GM19240 (cell line): ENCODE measurements around the gene IL18R1.

Experiments used
- DNase-seq: peaks from one replicate; pipeline ENCODE4 v3.0.0; 2011; ENCODE audit warnings: low spot score; ENCODE audit not compliant: insufficient read length

The IL18R1 gene

DNA sequence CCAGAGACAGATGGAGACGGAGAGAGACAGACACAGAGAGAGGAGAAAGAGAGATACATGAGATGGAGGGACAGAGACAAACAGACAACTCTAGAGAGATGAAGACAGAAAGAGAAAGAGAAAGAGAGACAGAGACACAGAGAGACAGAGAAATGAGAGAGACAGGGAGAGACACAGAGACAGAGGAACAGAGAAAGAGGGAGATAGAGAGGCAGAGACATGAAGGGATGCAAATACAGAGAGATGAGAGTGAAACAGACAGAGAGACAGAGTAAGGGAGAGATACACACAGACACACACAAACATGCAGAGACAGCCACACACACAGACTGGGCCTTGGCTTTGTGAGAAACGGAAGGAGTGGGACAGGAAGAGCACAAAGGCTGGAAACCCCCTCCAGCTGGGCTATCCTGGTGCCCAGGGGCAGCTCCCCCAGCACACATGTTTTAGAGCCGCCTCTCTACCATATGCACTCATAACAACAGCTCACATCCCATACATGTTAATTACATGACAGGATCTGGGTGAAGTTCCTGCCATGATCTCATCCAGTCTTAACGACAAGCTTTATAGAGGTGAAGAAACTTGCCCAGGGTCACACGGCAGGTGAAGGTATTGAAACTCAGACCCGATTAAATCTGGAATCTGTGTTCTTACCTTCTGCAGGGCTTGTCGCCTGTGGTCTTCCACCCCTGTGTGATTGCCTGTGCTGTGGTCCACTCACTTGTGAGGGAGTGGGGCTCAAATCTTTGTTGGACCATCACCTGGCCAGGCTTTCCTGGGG lies 32.4 kb downstream of the IL18R1 start:
- no peak for DNase-seq

DNA sequence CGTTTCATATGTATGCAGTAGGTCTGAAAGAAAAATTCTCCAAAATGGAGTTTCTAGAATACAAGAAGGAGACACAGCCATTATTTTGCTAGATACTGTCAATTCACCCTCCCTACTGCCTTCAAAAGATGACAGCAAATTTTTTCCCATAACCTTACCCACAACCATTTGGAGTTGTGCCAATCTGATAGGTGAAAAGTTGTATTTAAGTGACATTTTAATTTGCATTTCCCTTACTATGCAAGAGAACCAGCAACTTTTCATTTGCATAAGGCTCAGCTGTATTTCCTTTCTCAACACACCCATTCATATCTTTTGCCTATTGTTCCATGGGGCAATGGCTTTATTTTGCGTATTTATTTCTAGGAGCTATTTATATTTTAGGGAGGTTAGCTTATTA lies 36.0 kb downstream of the IL18R1 start:
- no peak for DNase-seq

DNA sequence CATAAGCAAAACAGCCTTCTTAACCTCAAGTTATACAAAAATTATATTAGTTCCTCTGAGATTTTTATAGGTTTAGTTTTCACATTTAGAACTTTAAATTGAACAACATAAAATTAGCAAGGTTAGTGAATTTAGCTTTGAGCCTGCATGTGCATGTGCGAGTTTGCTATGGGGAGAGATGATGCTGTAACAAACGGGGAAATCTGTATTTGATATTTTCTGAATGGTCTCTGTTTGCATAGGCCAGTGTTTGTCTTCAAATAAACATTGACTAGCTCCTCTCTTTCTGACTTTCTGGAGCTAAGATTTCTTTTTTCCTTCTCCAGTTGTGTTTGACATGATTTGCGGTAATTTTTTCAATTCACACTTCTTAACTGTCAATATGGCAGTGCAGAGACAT lies 36.5 kb downstream of the IL18R1 start:
- DNase-seq = no peak

DNA sequence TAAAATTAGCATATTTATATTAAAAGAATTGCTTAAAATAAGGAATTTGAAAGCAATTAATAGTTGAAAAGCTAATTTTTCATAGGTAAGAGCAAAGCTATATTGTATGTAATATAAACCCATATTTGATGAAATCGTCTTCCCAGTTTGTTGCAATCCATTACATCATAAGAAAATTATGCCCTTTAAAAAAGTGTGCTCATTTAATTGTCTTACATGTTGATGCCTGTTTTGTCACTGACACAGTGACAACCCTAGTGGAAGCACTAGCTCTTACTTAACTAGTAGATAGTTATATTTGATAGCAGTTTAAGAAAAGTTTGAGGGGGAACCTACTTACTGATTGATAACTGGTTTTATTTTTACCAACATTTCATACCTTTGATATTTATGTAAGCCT lies 37.3 kb downstream of the IL18R1 start:
- DNase-seq = no peak

DNA sequence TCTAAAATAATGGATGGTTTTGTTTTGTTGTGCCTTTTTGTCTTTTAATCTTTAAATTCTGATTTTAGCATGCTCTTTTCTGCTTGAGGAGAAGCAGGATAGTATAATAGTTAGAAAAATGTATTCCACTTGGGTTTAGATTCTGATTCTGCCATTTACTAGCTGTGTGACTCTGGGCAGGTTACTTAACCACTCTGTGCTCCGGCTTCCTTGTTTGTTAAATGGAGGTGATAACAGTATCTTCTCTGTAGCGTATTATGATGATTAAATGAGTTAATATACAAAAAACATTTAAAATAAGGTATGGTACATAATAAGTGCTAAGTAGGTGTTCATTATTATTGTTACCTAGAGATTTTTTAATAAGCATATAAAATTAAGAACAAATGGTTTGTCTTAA lies 40.4 kb downstream of the IL18R1 start:
- no peak for DNase-seq

DNA sequence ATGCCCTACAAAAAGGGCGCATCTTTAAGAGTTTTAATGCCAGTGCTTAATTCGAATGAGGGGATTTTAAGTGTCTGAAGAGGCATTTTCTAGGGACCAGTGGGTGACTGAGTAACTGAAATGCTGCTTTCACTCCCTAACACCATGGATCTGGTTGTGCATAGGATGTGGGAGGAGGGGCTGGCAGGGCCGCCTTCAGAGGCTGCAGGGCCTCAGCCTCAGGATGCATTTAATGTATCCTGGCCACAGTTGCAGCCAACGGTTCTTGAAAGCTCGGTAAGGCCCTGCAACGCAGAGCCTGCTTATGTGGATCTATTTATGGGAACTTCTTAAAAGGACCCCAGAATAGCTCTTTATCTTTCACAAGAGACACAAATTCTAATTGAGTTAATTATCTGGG lies 41.6 kb downstream of the IL18R1 start:
- DNase-seq = no peak

DNA sequence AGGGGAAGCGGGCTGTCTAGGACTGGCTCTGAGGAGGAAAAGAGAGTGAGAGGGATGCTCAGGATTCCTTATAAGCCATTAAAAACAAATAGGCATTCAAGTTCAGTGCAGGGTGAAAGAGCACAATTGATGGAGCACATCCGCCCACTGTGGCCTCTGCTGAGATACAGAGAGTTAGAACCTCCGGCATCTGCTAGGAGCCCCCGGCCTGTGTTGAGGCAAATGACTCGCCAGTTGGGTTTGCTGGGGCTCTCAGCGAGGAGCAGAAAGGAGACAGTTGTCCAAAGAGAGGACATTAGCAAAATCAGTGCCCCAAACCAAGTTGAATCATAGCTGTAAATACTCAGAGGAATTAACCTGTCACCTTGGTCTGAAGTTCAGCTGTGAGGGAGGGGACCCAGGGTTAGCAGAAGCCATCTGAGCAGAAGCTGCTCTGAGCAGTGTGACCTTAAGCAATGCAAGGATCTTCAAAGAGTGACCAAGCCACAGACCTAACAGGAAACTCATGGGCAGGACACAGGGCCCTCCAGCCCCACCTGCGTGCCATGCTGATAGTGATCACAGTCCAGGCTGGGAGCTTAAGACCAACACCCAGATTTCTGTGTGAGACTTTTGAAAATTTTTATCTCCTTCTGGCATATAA lies 44.0 kb downstream of the IL18R1 start:
- no peak for DNase-seq

DNA sequence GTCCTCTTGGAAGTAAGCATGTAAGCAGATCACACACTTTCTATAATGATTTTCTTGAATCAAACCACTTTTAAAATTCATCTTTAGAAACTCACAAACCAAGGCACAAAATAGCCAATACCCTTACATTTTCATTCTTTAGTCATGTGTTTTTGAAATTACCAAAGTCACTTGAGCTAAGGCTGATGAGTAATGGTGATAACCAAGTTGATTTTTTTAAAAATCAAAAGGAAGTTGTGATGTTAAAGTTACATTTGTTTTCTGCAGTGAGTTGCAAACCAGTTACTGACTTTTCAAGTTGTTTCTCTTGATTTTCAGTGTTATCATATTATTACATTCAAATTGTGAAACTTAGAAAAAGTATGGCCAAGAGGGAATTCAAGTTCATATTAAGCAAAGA lies 45.9 kb downstream of the IL18R1 start:
- no peak for DNase-seq

DNA sequence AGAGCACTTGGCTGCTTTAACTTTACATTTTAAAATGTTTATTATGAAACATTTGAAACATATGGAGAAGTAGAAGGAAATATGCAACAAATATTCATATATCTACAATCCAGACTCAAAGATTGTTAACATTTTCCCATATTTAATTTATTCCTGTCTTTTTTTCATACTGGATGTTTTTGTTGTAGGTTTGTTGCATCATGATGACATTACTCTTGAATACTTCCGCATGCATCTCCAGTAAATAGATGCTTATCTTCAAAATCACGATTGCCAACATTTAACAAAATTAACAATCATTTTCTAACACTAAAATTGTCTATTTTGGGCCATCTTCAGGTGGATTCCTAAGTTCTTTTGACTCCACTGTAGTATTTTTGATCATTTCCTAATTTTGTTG lies 46.3 kb downstream of the IL18R1 start:
- no peak for DNase-seq

DNA sequence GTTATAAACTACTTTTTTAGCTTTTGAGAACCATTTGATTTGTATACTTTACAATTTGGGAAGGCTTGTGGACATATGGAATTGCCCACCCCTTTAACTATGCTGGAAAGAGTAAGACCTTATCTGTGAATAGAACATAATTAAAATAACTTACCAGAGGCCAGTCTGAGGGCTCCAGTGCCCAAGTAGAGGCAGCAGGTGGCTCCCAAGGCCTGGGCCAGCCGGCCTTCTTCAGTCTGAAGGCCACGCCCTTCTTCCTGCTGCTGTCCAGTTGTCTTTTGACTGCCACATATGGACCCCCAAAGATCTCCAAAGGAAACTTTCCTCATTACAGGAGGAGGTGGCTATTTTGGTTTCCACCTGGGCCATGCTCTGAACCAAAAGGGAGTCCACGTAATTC lies 55.4 kb downstream of the IL18R1 start:
- DNase-seq = no peak

DNA sequence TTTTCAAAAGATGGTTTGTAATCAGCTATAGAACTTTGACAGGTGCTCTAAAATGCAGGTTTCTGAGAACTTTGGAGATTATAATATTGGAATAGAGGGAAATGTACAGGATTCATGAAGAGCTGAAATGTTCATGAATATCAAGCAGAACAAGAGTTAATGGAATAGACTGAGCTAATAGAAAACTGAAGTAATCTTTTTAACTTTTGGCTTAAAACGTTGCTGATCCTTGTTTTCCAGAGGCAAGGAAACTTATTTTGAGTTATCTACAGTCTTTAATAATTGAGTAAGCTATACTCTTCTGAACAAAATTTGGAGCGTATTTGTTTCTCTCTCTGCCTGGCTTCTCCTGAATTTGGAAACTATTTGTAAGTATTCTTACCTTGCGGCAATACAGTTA lies 56.6 kb downstream of the IL18R1 start:
- no peak for DNase-seq

DNA sequence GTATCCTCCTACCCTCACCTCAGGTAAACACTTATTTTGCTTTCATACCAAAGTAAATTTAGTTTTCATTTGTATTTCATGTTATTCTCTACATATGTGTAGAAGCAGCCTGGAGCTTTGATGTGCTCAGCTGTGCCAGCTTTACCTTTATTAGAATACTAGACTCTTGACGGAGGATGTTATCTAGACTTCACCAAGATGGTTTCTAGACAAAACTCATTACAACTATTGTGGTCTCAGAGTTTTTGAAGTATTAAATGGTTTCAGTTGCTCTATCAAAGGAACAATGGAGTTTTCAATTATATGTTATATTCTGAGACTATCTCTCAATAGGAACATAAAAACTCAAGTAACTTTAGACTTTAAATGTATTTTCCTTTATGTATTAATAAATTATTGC lies 62.4 kb downstream of the IL18R1 start:
- no peak for DNase-seq

DNA sequence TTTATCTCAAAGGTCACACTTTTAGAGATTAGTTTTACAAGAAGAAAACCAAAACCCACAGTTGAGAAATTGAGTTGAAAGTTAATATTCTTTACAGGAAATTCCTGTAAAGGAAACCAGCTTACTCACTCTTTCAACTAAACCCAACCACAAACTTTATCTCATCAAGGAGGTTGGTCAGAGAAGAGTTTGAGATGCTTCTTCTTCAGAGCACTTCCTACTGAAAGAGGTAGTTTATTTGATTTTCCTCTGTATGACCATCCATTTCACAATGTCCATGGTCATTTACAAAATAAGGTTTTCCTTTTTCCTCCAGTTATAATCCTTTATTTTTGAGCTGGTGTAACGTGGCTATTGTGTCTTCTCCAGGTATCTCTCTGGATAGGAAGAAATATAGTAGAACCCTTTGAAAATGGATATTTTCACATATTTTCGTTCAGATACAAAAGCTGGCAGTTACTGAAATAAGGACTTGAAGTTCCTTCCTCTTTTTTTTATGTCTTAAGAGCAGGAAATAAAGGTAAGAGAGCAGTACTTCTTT lies 62.9 kb downstream of the IL18R1 start:
- no peak for DNase-seq

DNA sequence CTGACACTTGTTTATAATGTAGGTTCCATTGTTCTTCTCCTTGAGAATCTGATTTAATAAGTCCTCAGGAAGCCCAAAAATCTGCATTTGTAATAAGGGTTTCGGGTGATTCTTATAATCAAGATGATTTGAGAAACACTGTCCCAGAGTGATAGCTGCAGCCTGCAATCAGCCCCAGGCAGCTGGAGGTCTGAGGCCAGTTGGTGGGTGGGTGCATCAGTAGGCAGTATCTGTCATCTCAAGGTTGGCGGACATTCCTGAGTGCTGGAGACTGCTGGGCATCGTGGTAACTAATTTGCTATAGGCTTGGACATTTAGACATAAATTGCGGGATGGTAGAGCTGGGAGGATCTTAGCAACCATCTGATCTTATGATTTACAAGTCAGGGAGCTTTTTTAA lies 64.7 kb downstream of the IL18R1 start:
- DNase-seq = no peak

DNA sequence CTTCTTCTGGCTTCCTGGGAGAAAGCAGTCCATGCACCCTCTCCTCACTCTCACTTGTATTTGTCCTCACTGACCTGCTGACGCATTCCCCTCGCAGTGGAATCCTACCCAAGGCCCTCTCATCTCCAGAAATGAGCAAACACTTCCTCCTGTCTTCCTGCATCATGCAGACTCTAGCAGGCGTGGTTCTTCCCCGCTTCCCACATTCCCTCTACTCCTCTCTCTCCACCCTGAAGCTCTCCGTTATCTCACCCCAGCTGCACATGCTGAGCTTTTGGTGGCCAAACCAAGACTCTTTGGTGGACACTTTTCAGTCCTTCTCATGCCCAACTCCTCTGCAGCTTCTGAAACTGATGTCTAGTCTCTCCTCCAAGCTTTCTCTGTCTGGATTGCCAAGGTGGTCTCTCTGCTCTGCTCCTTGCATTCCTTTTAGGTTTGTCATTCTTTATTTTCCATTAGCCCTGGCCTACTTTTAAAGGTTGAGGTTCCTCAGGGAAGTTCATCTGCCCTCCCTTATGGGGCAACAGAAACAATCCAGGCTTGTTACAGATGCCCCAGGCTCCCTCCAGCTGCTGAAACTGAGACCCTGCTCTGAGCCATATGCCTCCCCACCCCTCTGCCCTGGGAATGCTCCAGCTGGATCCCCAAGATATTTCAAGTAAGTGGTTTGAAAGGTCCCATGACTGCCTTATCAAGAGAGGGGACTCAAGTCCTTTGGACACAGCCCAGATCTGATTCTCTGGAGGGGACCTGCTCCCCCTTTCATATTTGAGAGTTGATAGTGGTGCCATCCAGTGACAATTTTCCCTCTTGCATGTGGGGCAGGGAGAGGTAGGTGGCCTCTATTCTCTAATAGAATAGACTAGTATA lies 66.5 kb downstream of the IL18R1 start:
- no peak for DNase-seq

DNA sequence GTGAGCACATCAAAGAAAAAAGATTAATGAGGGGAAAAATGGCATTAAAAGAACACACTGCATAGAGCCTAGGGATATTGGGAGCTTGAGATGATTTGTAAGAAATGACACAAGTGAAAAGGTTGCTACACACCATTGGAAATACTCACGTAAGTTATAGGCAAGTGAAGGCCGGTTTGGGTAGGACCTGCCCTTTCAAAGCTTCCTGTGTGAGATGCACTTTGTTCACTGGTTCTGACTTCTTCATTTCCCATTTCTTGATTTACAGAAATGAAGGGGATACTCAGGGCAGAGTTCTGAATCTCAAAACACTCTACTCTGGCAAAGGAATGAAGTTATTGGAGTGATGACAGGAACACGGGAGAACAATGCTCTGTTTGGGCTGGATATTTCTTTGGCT lies 67.3 kb downstream of the IL18R1 start, which contains the start of gene IL18RAP:
TSS of gene IL18RAP (plus strand) at position 251 of the 400 bp plus-strand sequence. CDS start at position 369, 118 bp downstream.
- no peak for DNase-seq

DNA sequence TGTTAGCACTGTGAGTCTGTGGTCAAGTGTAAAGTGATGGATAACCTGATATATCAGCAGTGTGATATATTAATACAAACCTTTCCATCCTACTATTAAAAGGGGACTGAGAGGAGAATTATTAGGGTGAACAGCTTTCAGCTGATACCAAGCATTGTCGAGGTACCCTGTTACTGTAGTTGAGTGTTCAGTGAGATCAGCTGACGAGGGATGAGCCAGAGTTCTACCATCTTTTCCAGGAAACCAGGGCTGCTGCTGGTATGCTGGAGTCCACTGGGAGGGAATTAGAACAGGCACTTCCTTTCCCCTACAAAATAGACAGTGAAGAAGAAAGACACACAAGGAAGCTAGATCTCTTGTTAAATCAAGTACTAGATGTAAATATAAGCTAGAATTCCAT lies 67.8 kb downstream of the IL18R1 start:
- no peak for DNase-seq

DNA sequence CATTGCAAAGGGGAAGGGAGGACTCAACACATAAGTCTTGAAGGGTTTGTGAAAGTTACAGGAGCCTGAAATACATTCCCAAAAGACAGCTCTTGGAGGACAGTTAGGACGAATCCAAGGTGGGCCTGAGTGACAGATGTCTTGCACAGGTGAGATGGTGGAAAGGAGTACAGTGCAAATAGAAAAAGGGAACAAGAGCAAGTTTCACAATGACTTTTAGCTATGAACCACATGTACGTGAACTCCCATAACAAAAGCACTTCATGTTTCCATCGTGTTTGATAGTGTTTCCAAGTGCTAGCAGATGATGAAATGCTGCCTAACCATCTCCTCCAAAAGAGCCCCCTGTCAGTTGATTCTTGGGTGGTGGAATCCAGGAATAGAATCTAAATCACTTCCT lies 69.2 kb downstream of the IL18R1 start:
- DNase-seq = no peak

DNA sequence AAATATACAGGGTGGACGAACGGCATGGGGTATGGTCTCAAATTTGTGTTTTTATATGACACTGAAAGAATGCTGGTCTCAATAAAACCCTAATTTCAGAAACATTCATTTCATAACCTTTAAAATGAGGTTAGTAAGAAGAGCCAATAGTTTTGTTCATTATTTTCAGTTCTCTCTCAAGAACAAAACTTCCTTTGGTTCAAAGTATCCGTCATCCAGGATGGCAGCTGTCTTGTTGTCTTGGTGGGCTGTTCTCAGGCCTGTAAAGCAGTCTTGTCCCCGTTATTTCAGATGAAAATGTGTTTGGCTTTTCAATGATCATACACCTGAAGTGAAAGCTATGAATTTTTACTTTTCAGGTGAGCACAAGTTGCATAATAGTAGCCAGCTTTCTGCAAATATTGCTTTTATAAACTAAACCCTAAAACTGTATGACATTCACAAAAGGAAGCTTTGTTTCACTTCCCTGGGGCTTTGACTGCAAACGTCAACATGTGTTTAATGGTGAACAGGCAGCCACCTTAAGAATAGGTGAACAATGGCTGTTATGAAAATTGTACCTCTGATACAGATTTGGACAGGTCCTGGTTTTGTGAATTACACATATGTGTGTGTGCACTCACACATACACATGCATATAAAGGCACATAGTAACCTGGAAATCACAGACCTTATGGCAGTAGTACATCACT lies 70.0 kb downstream of the IL18R1 start:
- no peak for DNase-seq

DNA sequence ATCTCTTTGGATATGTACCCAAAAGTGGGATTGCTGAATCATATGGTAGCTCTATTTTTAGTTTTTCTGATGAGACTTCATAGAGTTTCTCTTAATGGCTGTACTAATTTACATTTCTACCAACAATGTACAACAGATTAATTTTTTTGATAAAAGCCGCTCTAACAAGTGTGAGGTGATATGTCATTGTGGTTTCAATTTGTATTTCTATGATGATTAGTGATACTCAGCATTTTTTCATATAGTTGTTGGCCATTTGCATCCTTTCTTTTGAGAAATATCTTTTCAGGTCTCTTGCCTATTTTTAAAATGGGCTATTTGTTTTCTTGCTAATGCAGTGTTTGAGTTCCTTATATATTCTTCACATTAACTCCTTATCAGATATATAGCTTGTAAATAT lies 71.7 kb downstream of the IL18R1 start:
- DNase-seq = no peak

DNA sequence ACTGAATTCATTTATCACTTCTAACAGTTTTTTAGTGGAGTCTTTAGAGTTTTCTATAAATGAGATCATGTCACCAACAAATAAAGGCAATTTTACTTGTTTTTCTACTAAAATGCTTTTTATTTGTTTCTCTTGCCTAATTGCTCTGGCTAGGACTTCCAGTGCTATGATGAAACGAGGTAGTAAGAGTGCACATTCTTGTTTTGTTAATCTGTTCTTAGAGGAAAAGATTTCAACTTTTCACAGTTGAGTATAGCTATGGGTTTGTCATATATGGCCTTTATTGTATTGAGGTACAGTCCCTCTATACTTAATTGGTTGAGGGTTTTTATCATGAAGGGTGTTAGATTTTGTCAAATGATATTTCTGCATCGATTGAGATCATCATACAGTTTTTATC lies 73.0 kb downstream of the IL18R1 start:
- no peak for DNase-seq
